T1000 (cell line): Measurements from ENCODE around the gene LRP1B.
"Not testable (repeated sequence)": the region's sequence is repeated elsewhere in the genome, so short reads cannot be mapped to it uniquely, and the experiment has no call there.

Experiments used
- DNase-seq: peaks from one replicate; lab custom pipeline; 2025; ENCODE audit warnings: mixed read lengths; lab: John Stamatoyannopoulos, UW

Gene LRP1B

DNA sequence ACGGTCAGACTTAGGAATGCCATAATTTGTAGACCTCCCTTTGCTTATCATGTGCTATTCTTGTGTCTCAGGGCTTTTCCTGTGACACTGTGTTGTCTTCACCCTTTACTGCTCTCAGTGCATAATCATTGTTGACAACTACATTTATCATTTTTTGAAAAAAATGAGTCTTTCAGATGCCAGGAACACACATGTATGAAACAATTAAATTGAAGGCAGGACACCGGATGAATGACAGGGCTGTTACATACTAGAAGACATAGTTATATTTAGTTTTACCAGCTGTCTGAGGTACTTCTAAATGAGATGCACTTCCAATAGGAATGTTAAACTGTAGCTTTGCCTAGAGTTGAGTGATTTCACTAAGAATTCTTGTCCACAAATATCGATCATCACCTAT is 243.5 kb downstream of the LRP1B start:
- no peak for DNase-seq

DNA sequence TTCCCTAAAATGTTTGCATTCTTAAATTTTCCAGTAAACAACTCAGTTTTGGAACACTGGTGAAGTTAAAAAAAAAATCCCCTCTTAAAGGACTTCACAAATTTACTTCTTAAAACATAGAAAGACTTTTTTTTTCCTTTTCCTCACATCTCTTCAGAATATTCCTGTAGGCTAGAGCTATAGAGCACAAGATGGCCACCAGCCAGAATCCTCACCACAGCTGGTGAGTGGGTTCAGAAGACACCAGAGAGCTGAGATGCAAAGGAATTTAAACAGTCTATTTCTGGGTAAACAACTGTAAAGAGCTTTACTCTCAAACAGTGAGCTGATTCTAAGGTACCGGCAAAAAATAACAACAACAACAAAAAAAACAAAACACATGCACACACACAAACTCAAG is 252.8 kb downstream of the LRP1B start:
- DNase-seq, result no peak

DNA sequence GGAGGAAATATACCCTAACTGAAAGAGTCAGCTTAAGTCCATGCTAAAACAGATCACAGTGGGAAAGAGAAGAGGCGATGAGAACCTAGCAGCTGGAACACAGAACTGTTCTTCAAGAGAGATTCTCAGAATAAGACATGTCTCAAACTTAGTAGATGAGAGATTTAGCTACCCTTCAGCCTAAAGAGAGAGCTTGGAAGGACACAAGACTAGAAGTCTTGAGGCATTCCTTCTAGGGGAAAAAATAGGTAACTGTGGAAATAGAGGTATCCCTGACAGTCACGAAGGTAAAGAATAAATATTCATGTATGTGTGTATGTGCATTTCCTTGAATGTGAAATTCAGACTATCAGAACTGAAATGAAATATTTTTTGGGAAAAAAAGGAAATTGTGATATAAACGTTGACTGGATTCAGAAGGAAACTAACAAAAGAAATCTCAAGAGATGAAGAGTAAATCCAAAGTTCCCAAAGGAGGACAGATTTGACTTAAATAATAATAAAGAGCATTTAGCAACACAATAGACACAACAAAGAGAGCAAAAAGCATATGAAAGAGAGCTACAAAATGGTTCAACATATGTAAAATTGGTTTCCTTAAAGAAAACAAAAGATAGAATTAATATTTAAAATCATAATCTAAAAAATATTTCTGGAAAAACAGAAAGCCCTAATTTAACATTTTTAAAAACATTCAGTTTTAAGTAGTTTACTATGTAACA is 258.7 kb downstream of the LRP1B start:
- no peak for DNase-seq

DNA sequence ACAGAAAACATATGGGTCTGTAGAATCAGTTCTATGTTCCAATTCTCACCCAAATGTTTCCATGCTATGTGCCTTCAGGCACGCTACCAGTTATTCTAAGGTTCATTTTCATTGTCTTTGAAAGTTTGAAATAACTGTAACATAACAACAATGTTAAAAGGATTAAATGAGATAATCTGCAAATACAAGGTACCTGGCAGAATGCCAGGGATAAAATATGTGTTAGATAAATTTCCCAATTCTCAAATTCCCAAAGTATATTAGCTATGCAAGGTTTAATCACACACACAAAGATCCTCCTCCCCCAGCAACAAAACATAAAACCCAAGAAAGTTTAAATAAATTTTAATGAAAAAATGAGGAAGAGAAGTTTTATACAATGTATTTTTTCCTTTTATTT is 261.2 kb downstream of the LRP1B start:
- DNase-seq, result no peak

DNA sequence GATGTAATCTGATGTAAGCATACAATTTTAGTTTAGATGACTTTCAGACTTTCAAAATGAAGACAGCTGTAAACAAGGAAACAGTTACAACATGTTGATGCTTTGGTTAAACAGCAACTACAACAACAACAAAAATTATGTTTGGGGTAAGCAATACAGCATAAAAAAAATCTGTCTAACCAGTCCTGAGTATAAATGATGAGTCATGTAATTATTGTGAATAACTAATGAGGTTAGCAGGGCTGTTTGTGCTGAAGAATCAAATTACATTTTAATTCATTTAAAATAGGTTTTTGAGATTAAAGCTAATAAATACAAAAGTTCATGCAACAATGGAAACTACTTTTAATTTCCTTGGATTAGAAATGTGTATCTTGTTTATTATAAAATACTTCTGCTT is 266.9 kb downstream of the LRP1B start:
- no peak for DNase-seq

DNA sequence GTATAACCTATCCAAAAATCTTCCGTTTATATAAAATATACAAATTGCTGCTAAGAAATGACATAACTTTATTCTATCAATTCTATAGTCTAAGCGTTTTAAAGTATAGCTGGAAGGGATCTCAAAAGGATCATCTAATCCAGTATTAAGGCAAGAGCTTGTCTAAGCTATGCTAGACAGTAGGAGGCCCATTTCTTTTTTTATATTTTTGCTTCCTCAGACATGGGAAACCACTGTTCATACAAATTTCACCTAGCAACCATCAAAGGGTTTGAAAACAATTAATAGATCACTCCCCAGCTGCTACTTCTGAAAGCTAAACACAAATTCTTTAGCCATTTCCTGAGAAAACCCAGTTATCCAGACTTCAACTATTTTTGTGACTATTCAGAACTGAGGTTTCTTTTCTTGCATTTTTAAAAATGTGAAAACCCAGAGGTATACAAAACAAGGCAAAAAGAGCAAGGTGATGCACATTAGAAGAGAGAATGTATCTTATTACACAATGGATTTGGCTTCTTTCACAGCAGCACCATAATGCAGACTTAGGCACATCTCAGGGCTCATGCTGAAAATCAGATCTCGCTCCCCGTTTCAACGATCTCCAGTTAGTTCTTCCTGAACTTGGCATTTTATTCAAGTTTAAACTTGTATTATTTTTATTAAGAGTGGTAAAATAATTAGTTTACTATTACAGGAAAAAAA is 274.4 kb downstream of the LRP1B start:
- no peak for DNase-seq

DNA sequence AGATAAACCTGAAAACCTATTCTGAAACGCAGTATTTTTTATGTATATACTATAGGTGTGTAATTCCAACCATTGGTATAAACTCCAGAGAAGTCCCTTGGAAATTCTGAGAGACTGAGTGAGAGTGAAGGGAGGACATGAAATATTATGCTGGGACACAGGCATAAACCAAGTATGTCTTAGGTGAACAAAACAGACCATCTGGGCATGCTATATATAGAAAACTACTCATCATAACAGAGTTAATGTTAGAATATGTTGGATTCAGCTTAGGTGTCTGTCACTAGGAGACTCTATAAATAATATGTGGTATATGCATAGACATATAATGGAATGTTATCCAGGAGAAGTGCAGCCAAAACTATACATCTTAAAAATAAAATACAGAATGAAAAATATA is 282.6 kb downstream of the LRP1B start:
- no peak for DNase-seq

DNA sequence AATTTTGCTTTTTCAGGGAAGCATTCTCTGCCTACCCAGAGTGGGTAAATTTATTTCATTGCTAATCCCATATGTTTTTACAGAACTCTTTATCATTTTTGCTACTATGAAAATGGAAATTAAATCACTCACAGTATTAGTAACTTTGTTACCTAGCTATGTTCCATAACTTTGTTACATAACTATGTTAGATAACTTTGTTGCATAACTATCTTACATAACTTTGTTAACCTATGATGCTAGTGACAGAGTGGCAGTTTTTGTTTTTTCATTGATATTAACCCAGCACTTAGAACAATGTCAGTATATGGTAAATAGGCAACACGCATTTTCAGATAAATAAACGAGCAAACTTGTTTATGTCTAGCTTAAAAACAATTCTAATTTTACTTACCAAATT is 286.6 kb downstream of the LRP1B start:
- no peak for DNase-seq

DNA sequence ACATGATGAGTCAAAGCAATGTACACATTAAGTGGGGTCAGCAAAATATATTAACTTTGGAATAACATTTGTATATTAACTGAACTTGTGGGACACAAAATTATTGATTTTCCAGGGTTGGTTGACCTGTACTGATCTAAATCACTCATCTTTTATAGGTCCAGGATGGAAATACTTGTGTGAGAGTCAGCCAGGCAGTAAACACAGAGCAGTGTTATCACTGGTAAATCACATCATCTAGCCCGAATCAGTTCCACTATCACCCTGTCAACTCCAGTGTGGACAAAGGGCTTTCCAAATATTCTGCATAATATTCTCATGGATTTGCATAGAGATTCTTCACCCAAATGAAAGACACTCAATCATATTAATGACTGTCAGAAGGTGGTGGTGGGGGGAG is 295.7 kb downstream of the LRP1B start:
- no peak for DNase-seq

DNA sequence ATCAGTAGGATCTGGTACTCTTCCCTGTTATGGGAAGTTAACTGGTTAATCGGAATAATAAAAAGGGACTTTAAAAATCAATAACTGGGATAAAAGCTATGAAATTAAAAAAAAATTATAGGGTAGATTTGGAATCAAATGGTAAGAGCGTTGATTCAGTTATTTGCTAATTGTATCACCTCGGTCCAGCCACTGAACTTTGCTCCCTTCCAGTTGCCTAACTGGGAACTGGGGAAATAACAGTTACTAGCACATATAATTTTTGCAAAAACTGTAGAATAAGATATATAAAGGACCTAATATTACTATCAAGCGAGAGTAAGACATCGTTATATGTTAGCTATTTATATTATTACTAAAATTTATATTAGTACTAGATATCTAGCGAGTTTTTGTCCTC is 302.1 kb downstream of the LRP1B start:
- DNase-seq, result no peak

DNA sequence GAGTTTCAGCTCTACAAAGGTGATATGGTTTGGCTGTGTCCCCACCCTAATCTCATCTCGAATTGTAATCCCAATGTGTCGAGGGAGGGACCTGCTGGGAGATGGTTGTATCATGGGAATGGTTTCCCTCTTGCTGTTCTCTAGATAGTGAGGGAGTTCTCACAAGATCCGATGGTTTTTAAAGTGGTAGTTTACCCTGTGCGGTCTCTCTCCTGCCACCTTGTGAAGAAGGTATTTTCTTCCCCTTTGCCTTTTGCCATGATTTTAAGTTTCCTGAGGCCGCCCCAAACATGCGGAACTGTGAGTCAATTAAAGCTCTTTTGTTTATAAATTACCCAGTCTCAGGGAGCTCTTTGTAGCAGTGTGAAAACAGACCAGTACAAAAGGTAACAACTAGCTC is 306.0 kb downstream of the LRP1B start:
- no peak for DNase-seq

DNA sequence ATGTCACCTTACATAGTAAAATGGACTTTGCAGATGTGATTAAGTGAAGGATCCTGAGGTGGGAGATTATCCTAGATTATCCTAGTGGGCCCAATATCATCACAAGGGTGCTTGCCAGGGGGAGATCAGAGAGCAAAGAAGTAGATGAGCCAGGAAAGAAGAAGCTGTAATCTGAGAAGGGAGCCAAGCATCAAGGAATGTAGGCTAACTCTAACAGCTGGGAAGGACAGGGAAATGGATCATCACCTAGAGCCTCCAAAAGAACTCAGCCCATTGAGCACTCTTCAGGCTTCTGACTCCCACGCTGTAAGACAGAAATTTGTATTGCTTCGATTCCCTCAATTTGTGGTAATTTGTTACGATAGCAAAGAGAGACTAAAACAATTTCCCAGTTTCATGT is 309.9 kb downstream of the LRP1B start:
- DNase-seq, result no peak

DNA sequence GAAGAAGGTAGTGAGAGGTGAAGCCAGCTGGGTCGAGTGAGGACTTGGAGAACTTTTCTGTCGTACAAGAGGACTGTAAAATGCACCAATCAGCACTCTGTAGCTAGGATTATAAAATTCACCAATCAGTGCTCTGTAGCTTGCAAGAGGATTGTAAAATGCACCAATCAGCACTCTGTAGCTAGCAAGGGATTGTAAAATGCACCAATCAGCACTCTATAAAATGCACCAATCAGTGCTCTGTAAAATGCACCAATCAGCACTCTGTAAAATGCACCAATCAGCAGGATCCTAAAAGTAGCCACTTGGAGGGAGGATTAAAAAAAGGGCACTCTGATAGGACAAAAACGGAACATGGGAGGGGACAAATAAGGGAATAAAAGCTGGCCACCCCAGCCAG is 315.5 kb downstream of the LRP1B start:
- DNase-seq, result not testable (repeated sequence)

DNA sequence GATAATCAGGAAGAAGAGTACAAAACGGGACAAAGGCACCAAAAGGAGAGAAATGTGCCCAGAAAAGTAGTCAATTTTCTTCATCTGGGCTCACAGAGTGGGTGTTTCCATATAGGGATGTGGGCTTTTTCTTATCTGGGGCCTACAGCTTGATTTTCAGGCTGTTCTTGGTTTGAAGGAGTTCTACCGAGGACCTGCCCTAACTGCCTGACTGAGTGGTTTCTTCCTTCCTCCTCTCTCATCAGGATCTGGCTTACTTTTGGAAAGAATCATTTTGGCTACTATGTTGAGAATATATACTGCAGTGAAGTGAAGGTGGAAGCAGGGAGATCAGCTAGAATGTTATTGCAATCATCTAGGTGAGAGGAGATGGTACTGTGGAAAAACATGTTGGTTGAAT is 316.7 kb downstream of the LRP1B start:
- DNase-seq, result no peak

DNA sequence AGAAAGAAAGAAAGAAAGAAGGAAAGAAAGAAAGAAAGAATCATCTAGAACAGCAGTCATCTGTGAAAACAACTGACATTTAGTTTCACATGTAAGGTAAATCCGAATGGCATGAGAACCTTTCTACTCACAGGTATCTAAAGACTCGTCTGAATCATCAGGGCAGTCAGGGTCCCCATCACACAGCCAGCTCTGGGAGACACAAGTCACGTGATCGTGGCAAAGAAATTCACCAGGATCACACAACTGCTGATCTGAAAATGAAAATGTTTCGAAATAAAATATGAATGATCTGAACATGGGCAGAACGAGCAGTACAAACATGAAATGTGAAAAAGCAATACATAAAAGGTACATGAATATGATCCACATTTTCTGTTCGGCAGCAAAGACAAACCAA is 320.7 kb downstream of the LRP1B start:
- no peak for DNase-seq

DNA sequence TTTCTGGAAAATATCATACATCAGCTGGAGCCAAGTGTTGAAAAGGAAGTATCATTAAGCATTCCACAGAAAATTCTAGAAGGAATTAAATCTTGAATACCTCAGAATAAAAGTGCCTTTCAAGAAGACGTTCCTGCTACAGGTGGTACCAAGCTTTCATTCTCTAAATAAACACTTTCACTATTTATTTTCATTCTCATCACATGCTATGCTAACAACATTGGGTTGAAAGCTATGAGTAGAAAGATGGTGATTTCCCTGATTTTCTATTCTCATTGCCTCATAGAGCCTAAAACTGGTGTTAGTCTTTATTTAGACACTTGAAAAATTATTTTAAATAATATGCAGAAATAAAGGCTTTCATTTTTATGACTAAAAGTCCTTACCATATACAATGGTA is 324.7 kb downstream of the LRP1B start:
- no peak for DNase-seq

DNA sequence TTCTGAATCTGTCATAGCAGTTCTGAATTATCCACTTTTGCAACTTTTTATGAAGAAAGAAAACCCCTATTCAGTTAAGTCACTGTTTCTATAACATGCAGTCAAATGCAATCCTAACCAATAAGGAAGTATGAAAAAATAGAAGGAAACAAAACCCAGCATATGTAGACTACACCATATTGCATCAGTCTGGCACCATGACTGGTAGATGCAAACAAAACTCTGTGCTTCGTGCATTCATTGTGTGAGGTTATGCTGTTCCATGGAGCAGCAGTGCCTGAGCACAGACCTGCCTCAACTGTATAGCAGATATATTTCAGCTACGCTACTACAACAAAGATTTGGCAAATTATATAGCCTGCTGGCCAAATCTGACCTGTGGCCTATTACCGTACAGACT is 325.5 kb downstream of the LRP1B start:
- DNase-seq, result no peak

DNA sequence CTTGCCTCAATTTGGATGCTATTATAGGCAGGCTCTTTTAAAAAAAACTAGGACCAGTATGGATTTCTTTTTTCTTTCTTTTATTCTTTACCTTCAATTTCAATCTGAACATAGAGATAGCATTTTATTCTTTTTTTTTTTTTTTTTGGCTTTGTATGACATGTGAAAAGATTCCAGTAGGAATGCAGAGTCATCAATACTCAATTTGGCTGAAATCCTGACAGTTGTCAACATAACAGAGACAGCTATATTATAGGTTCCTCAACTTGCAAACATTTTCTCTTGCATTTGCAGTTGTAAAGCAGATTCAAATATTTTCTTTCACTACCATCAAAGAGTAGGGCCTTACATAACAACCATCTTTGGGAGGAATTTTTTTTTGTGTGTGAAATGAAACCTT is 334.4 kb downstream of the LRP1B start:
- DNase-seq, result no peak

DNA sequence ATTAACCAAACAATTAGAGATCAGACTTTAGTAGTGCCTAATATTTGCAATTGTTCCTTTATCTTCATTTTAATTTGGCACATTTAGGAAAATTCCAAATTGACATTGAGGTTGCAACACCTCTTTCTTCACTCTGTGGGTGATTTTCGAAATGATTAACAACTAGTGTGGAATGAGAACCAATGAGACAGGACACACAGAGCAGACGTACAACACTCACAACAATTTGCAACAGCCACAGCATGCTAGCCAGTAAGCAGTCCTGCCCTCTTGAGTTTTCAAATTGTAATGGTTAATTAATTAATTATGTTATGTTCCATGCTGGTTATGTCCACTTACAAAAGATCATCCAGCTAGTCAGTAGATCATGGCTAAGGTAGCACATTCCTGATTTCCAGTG is 339.3 kb downstream of the LRP1B start:
- no peak for DNase-seq

DNA sequence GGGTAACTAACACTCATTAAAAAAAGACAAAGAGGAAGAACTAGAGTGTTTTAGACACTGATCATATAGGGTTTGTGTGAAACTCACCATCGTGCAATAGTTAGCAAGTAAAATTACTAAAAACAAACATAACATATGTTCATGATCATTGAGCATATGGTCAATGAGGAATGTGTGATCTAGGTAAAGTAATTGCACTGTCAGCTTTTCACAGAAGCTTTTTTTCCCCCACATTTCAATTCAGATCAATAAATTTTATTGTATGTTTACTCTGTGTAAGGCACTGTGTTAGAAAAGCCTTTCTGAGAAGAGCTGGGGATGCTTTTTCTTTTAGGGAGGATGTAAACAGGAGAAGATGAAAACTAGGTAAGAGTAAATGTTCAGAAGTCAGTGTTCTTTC is 348.2 kb downstream of the LRP1B start:
- DNase-seq, result no peak

DNA sequence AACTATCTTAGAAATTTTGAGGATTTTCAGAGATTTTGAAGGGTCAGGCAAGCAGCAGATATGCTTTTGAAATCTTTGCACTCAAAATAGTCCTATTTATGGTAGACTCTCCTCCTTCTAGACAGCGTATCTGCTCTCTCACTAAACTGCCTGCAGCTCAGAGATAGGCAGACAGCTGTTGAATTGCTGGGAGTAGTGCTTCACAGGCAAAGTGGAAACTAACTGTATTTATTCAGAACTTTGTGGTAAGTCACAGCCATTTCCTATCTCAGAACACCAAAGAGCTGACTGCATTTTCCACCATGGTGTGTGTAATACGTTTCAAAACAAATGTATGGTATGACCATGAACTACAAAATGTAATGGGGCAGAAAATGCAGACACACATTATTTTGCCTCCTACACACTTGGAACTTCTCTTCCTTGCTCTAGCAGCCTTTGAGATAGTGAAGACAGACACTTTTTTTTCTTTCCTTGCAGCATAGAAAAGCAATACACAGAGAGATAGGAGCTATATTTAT is 352.4 kb downstream of the LRP1B start:
- no peak for DNase-seq

DNA sequence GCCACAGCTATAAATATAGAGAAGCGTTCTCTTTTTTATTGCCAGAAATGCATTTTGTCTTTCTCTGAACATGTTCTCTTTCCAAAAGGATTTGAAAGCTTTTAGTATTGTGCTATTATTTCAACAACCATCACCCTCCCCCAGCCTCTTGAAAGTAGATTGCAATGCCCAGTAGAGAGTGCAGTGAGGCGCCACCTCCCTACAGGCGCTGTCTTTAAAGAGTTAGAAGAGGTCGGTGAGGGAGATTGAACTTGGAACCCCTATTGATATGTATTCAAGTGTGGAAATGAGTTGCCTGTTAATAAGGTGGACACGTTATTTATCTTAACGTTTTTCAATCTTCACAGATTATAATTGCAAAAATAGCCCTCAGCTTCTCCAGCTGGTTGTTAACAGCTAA is 360.3 kb downstream of the LRP1B start:
- no peak for DNase-seq

DNA sequence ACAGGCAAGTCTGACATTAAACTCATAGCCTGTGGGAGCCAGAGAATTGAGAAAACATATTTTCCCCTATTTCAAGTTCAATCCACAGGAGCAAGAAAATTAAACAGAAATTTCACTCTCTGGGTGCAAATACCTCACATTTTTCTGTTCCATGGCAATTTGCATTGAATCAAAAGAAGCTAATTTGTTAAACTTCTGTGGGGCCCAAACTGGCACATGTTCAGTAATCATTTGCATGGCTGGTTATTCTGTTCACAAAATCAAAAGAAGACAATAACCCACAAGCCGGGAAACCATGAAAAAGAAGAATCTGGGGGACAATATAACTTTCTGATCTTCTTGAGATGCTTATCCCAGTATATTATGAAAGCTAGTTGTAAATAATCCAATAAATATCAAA is 363.1 kb downstream of the LRP1B start:
- DNase-seq, result no peak

DNA sequence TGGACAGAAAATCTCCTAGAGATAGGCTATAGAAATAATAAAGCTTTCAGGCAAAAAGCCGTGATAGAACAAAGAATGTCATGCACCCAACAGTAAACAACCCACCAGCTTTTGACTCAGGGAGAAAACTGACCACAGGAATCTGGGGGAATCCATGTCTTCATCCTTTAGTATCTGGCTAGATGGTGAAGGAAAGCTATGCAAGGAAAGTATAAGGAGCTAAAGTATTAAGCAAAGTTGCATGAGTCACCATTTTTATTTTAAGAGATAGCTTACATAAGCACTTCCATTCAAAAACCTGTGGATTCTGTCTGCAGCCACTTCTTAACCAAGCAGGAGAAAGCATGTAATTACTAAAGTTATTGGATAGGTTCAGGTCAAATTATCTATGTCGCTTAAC is 363.8 kb downstream of the LRP1B start:
- peak; percentile 22 for DNase-seq
